Measurements from ENCODE around the gene AADAT.

Gene AADAT

DNA sequence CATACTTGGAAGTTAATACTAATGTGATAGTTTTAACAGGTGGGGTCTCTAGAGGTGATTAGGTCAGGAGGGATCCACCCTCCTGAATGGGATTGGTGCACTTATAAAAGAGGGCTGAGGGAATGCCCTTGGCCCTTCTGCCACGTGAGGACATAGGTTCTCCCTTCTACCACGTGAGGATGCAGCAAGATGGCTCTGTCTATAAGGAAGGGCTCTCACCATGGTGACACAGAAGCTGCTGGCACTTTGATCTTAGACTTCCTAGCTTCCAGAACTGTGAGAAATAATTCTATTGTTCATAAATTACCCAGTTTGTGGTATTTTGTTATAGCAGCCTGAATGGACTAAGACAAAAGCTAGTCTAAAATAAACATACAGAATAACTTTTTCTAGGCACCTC lies 1.0 kb downstream of the AADAT start:
- Histone ChIP-seq H3K27me3 (ENCODE audit: control insufficient read depth in 1 of 2, insufficient read depth in 2 of 2, low read length in 2 of 2) (no peaks in the 10 kb centered on the region), H3K27ac (ENCODE audit: low read depth, low read length) (no peak overlapping the region), H3K9me3 (ENCODE audit: low read length) (no peaks in the 10 kb centered on the region), H3K4me3 (ENCODE audit: low read depth in 1 of 2, low read length in 2 of 2) (peak overlapping the region; percentile 67 to 74), H3K36me3 (ENCODE audit: insufficient read depth, low read length) (peaks cover 7% of the 10 kb centered on the region), H3K9ac (ENCODE audit: low read length) (no peak overlapping the region), H3K4me1 (ENCODE audit: insufficient read depth, low read length) (peaks cover 8% of the 10 kb centered on the region)

DNA sequence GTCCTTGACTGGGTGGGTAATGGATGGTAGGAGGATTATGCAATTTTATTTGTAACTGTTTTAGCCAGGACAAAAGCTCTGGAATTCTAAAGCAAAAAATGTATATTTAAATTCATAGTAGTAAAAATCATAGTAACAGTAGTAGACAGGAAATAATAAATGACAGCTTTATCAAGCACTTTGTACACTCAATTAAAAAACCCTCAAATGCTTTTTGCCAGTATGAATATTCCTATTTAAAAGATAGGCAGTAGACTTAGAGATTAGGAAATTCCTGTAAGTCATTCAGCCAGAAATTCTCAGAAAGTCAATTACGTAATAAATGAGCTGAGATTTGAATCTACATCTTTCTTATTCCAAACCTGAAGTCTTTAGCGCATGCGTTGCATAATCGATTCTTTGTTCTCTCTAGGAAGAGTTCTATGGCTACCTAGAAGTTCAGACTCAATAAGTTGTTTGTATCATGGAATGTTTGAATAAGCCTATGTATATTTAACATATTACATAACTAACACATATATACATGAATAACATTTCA lies 2.5 kb downstream of the AADAT start:
- Histone ChIP-seq H3K9ac (ENCODE audit: low read length) (no peak overlapping the region), H3K27ac (ENCODE audit: low read depth, low read length) (no peak overlapping the region), H3K36me3 (ENCODE audit: insufficient read depth, low read length) (peaks cover 7% of the 10 kb centered on the region), H3K4me3 (ENCODE audit: low read depth in 1 of 2, low read length in 2 of 2) (no peak overlapping the region), H3K4me1 (ENCODE audit: insufficient read depth, low read length) (peaks cover 8% of the 10 kb centered on the region), H3K9me3 (ENCODE audit: low read length) (no peaks in the 10 kb centered on the region), H3K27me3 (ENCODE audit: control insufficient read depth in 1 of 2, insufficient read depth in 2 of 2, low read length in 2 of 2) (no peaks in the 10 kb centered on the region)

DNA sequence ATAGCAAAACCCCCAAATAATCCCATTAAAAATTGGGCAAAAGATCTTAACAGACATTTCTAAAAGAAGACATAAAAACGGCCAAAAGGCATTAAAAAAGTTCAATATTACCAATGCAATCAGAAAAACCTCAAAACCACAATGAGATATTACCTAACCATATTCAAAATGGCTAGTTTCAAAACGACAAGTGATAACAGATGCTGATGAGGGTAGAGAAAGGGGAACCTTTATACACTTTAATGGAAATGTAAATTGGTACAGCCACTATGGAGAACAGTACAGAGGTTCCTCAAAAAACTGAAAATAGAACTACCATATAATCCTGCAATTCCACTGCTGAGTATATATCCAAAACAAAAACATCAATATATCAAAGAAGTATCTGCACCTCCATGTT lies 6.2 kb downstream of the AADAT start:
- Histone ChIP-seq H3K4me3 (ENCODE audit: low read depth in 1 of 2, low read length in 2 of 2) (no peak overlapping the region), H3K27ac (ENCODE audit: low read depth, low read length) (no peak overlapping the region), H3K9me3 (ENCODE audit: low read length) (no peaks in the 10 kb centered on the region), H3K9ac (ENCODE audit: low read length) (no peak overlapping the region), H3K27me3 (ENCODE audit: control insufficient read depth in 1 of 2, insufficient read depth in 2 of 2, low read length in 2 of 2) (no peaks in the 10 kb centered on the region), H3K36me3 (ENCODE audit: insufficient read depth, low read length) (peaks cover 20% of the 10 kb centered on the region), H3K4me1 (ENCODE audit: insufficient read depth, low read length) (peaks cover under 1% of the 10 kb centered on the region)

DNA sequence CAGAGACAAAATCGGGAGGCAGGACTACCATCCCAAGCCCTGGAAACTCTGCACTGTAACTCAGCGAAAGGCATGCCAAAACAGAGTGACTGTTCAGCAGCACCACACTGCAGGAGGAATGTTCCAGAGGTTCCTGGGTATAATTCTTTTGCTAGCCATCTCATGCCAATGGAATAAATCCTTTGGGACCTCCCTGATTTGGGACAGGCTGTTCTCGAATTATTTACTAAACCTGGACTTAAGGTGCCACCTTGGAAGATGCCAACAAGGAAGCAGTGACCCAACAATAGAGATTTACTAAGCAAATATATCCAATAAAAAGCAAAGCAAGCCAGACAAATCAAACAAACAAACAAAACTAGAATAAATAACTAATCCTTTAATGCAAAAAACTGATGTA lies 9.3 kb downstream of the AADAT start:
- Histone ChIP-seq H3K27ac (ENCODE audit: low read depth, low read length) (no peak overlapping the region), H3K9ac (ENCODE audit: low read length) (no peak overlapping the region), H3K9me3 (ENCODE audit: low read length) (no peaks in the 10 kb centered on the region), H3K36me3 (ENCODE audit: insufficient read depth, low read length) (peaks cover 22% of the 10 kb centered on the region), H3K4me1 (ENCODE audit: insufficient read depth, low read length) (no peaks in the 10 kb centered on the region), H3K27me3 (ENCODE audit: control insufficient read depth in 1 of 2, insufficient read depth in 2 of 2, low read length in 2 of 2) (no peaks in the 10 kb centered on the region), H3K4me3 (ENCODE audit: low read depth in 1 of 2, low read length in 2 of 2) (no peak overlapping the region)

DNA sequence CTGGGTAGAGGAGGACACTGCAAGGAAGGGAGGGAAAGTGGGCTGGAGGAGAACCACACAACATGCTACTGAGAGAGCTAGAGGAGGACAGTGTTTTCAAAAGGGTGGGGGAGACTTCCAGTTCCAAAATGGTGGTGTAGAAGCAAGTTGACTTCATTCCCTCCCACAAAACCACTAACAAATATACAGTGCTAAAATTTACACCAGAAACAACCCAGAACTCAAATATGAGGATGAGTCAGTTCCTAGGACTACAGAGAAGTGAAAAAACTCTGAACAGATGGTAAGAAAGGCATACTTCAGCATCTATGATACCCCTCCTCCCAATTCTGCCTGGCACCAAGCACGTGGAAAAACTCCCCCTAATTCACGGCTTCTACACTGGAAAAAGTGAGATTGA lies 9.8 kb downstream of the AADAT start:
- Histone ChIP-seq H3K27me3 (ENCODE audit: control insufficient read depth in 1 of 2, insufficient read depth in 2 of 2, low read length in 2 of 2) (no peaks in the 10 kb centered on the region), H3K27ac (ENCODE audit: low read depth, low read length) (no peak overlapping the region), H3K9me3 (ENCODE audit: low read length) (no peaks in the 10 kb centered on the region), H3K36me3 (ENCODE audit: insufficient read depth, low read length) (peaks cover 22% of the 10 kb centered on the region), H3K9ac (ENCODE audit: low read length) (no peak overlapping the region), H3K4me3 (ENCODE audit: low read depth in 1 of 2, low read length in 2 of 2) (no peak overlapping the region), H3K4me1 (ENCODE audit: insufficient read depth, low read length) (no peaks in the 10 kb centered on the region)

DNA sequence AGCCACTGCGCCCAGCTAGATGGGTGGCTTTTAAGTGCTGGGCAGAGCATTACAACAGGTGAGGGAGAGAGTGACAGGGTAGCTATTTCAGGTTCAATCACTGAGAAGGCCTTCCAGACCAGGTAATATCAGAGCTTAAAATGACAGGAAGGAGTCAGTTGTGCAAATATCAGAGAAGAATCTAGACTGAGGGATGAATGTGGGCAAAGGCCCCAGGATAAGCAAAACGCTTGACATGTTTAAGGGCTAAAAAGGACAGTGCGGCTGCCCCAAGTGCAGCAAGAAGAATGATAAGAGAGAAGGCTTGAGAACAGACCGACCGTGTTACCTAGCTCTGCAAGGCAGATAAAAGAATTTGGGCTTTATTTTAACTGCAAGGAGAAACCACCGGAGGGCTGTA lies 18.6 kb downstream of the AADAT start:
- Histone ChIP-seq H3K36me3 (ENCODE audit: insufficient read depth, low read length) (peaks cover 13% of the 10 kb centered on the region), H3K27me3 (ENCODE audit: control insufficient read depth in 1 of 2, insufficient read depth in 2 of 2, low read length in 2 of 2) (no peaks in the 10 kb centered on the region), H3K9me3 (ENCODE audit: low read length) (no peaks in the 10 kb centered on the region), H3K4me1 (ENCODE audit: insufficient read depth, low read length) (no peaks in the 10 kb centered on the region), H3K9ac (ENCODE audit: low read length) (no peak overlapping the region), H3K4me3 (ENCODE audit: low read depth in 1 of 2, low read length in 2 of 2) (no peak overlapping the region), H3K27ac (ENCODE audit: low read depth, low read length) (no peak overlapping the region)

DNA sequence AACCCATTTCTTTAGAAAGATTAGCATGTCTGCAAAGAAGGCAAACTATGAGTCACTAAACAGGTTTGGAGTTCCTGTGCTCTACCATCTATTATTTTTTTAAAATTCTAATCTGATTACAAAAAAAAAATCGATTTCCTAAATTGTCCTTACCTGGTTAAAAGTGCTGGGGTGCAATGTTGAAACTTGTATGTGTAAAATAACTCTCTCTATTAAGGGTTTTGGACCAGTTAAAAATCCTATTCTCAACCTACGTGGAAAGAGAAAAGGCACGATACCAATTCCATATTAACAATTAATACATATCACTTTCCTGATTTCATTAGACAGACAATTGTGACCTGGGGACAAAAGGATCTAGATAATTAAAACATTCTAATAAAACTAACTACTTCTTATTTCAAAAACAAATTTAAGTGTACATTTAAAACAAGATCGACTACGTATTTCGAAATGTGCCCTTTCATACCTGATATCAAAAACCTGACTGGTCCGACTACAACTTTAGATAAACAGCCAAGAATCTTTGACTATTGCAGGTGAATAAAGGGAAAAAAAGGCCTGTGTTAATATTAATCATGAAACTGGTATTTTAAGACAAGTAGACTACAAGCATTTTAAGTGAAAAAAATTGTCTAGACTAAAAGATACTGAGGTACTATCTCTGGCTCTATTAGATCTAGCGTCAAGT lies 21.2 kb downstream of the AADAT start:
- Histone ChIP-seq H3K4me1 (ENCODE audit: insufficient read depth, low read length) (no peaks in the 10 kb centered on the region), H3K9ac (ENCODE audit: low read length) (no peak overlapping the region), H3K9me3 (ENCODE audit: low read length) (no peaks in the 10 kb centered on the region), H3K27ac (ENCODE audit: low read depth, low read length) (no peak overlapping the region), H3K27me3 (ENCODE audit: control insufficient read depth in 1 of 2, insufficient read depth in 2 of 2, low read length in 2 of 2) (no peaks in the 10 kb centered on the region), H3K4me3 (ENCODE audit: low read depth in 1 of 2, low read length in 2 of 2) (no peak overlapping the region), H3K36me3 (ENCODE audit: insufficient read depth, low read length) (peaks cover 13% of the 10 kb centered on the region)

DNA sequence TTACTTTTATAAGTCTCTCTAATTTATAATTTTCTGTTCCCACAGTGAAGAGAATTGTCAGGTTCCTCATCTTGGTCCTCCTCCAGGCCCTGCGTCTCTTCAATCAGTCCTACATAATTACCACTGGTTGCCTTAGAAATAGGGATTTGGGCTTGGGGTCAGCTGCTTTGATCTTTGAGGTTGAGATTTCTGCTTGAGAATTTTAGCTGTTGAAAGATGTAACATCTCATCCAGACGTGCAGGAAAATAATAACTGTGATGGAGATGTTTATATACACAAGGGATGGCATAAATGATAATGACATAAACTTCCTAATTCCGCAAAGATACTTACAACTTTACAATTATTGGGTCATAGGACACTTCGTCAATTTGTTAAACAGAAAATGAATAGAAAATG lies 30.3 kb downstream of the AADAT start:
- H3K9ac ChIP-seq (ENCODE audit: low read length): no peak overlapping the region
- H3K9me3 ChIP-seq (ENCODE audit: low read length): no peaks in the 10 kb centered on the region
- no peaks in the 10 kb centered on the region for H3K4me1 ChIP-seq (ENCODE audit: insufficient read depth, low read length)
- no peak overlapping the region for H3K4me3 ChIP-seq (ENCODE audit: low read depth in 1 of 2, low read length in 2 of 2)
- peaks cover 5% of the 10 kb centered on the region for H3K36me3 ChIP-seq (ENCODE audit: insufficient read depth, low read length)
- no peak overlapping the region for H3K27ac ChIP-seq (ENCODE audit: low read depth, low read length)
- no peaks in the 10 kb centered on the region for H3K27me3 ChIP-seq (ENCODE audit: control insufficient read depth in 1 of 2, insufficient read depth in 2 of 2, low read length in 2 of 2)

DNA sequence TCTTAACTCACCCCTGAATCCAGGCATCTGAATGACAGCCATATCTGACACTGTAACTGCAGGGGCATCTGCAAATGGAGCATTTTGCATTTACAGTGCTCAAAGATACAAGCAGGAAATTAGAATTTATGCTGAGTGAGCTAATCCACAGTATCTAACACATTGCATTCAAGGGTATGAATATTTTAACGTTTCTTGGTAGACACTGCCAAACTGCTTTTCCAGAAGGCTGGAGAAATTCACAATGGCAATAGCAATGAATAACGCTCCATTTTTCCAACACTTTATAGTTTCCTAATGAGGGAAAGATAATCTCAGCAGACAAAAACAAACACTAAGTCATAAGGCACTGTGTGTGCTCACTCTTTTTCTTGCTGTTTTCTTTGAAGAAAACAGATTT lies 30.9 kb downstream of the AADAT start:
- no peak overlapping the region for H3K9ac ChIP-seq (ENCODE audit: low read length)
- no peaks in the 10 kb centered on the region for H3K27me3 ChIP-seq (ENCODE audit: control insufficient read depth in 1 of 2, insufficient read depth in 2 of 2, low read length in 2 of 2)
- H3K27ac ChIP-seq (ENCODE audit: low read depth, low read length): no peak overlapping the region
- H3K36me3 ChIP-seq (ENCODE audit: insufficient read depth, low read length): peaks cover 5% of the 10 kb centered on the region
- no peak overlapping the region for H3K4me3 ChIP-seq (ENCODE audit: low read depth in 1 of 2, low read length in 2 of 2)
- H3K4me1 ChIP-seq (ENCODE audit: insufficient read depth, low read length): no peaks in the 10 kb centered on the region
- no peaks in the 10 kb centered on the region for H3K9me3 ChIP-seq (ENCODE audit: low read length)

DNA sequence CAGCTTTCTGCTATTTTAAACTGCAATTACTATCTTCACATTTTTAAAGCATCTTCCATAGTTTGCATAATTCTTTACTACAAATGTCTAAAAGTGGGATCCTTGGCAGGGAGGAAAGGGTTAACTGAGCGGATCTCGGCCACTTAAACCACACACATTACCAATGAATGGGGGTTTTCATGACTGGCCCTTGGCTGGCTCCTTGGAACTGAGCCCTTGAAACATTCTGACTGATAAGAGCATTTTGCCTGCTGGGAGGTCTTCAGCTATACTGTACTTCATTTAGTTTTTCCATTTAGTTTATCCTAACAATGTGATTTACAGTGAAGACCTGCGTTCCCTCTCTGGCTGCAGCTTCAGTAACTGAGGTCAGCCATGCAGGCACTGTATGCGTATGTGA lies 31.9 kb downstream of the AADAT start:
- no peak overlapping the region for H3K27ac ChIP-seq (ENCODE audit: low read depth, low read length)

DNA sequence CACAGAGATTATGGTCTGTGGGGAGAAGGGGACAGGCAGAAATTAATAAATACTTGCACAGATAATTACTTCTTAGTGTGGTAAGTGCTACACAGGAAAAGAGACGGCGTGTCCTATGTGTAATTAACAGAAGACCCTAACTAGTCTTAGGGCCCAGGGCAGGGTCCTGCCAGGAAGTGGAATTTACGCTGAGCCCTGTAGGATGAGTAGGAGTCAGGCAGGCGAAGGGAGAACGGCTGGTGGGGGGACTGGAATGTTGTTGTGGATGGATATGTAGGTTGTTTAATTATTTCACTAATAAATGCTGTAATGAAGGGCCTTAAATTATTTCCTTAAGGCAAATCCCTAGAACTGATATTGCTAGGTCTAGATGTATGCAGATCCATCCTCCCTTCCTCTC lies 36.8 kb downstream of the AADAT start:
- Histone ChIP-seq H3K27ac (ENCODE audit: low read depth, low read length) (no peak overlapping the region), H3K27me3 (ENCODE audit: control insufficient read depth in 1 of 2, insufficient read depth in 2 of 2, low read length in 2 of 2) (no peaks in the 10 kb centered on the region), H3K4me3 (ENCODE audit: low read depth in 1 of 2, low read length in 2 of 2) (no peak overlapping the region), H3K4me1 (ENCODE audit: insufficient read depth, low read length) (no peaks in the 10 kb centered on the region), H3K9ac (ENCODE audit: low read length) (no peak overlapping the region), H3K36me3 (ENCODE audit: insufficient read depth, low read length) (no peaks in the 10 kb centered on the region), H3K9me3 (ENCODE audit: low read length) (no peaks in the 10 kb centered on the region)

More for the DNA sequence above, 31.9 kb downstream of the AADAT start:
- H3K9me3 ChIP-seq (ENCODE audit: low read length): no peaks in the 10 kb centered on the region
- H3K9ac ChIP-seq (ENCODE audit: low read length): no peak overlapping the region
- H3K4me1 ChIP-seq (ENCODE audit: insufficient read depth, low read length): no peaks in the 10 kb centered on the region
- no peaks in the 10 kb centered on the region for H3K27me3 ChIP-seq (ENCODE audit: control insufficient read depth in 1 of 2, insufficient read depth in 2 of 2, low read length in 2 of 2)
- peaks cover 5% of the 10 kb centered on the region for H3K36me3 ChIP-seq (ENCODE audit: insufficient read depth, low read length)
- no peak overlapping the region for H3K4me3 ChIP-seq (ENCODE audit: low read depth in 1 of 2, low read length in 2 of 2)

DNA sequence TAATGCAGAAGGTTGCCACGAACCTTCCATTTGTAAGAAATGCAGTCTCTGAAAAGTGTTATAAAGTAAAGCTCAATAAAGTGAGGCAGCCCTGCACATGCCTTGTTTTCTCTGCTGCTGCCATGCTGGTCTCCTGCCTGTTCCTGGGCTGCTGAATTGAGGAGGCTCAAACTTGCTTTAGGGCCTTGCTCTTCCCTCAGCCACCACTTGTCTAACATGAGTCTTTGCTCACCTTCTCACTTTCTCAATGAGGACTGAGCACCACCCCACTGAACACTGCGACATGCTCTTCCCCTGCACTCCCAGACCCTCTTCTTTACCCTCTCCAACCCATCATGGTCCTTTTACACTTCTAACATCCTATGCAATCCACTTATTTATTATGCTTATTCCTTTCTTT lies 38.4 kb downstream of the AADAT start:
- no peaks in the 10 kb centered on the region for H3K27me3 ChIP-seq (ENCODE audit: control insufficient read depth in 1 of 2, insufficient read depth in 2 of 2, low read length in 2 of 2)
- H3K9ac ChIP-seq (ENCODE audit: low read length): no peak overlapping the region
- H3K27ac ChIP-seq (ENCODE audit: low read depth, low read length): no peak overlapping the region

More for the DNA sequence above, 38.4 kb downstream of the AADAT start:
- no peak overlapping the region for H3K4me3 ChIP-seq (ENCODE audit: low read depth in 1 of 2, low read length in 2 of 2)
- no peaks in the 10 kb centered on the region for H3K9me3 ChIP-seq (ENCODE audit: low read length)
- H3K4me1 ChIP-seq (ENCODE audit: insufficient read depth, low read length): no peaks in the 10 kb centered on the region
- H3K36me3 ChIP-seq (ENCODE audit: insufficient read depth, low read length): no peaks in the 10 kb centered on the region
